K562 (cell line): ENCODE measurements around the gene EXOC2. TPM values are rescaled to one million over a fixed set of nuclear protein-coding genes. Genes with fewer than 3 reads are reported as not detected.

Experiments used
- ATAC-seq: fragments of 200-7000 bp; cut with Tn5 transposase; 3 replicates; pipeline ENCODE4 v1.9.1; 2020; ENCODE audit warnings: moderate library complexity
- BruUV-seq: library from RNA; stranded (reverse); fragments of 400-500 nt; replicated peaks from 2 replicates; lab custom pipeline; 2021; lab: Mats Ljungman, UMichigan
- CTCF ChIA-PET: fragments of 300-600 bp; formaldehyde crosslinking; extraction: SDS; loops from one replicate; lab custom pipeline; 2021; ENCODE audit warnings: low intra/inter-chr PET ratio; lab: Yijun Ruan, JAX
- POLR2A ChIA-PET: fragments of 300-600, 350-650 bp; sonication (Branson Sonifier 250); formaldehyde crosslinking; extraction: SDS; loops from one replicate; lab custom pipeline; 2021; ENCODE audit warnings: antibody characterized with exemption, inconsistent platforms; lab: Yijun Ruan, JAX
- DNase-seq, 4 experiments: peaks; one replicate each; pipeline versions ENCODE4 v3.0.0 to v3.0.0-alpha.2; 2011 to 2018; ENCODE audit warnings: low spot score in 3 of 4, mixed read lengths in 3 of 4; ENCODE audit errors: extremely low read depth in 1 of 4
- FAIRE-seq: peaks from 2 replicates; lab custom pipeline; 2011; peaks lifted over from hg19 to GRCh38; lab: Jason Lieb, UNC
- H2AFZ ChIP-seq: 2 replicates; pipeline ENCODE4 v1.6.0; 2011; ENCODE audit warnings: low read depth, low read length, control low read depth, inconsistent platforms
- H3K27ac ChIP-seq: fragments of 200-600 bp; 3 replicates; pipeline ENCODE4 v1.8.0; 2011; ENCODE audit warnings: low read depth, mild to moderate bottlenecking, control low read depth, inconsistent platforms, low read length, moderate library complexity, mixed read lengths; ENCODE audit errors: extremely low read depth
- H3K27me3 ChIP-seq, 2 experiments: fragments of 300-600 bp in 1 of 2; 2 replicates in 1 of 2; 3 replicates in 1 of 2; pipeline versions ENCODE4 v1.6.0 to v1.8.0; 2011; ENCODE audit warnings: inconsistent platforms in 2 of 2, low read length in 2 of 2, mild to moderate bottlenecking in 1 of 2, mixed read lengths in 1 of 2, moderate library complexity in 1 of 2; ENCODE audit not compliant: control insufficient read depth in 2 of 2, insufficient read depth in 2 of 2
- H3K36me3 ChIP-seq: fragments of 300-600 bp; 3 replicates; pipeline ENCODE4 v1.8.0; 2011; ENCODE audit warnings: mild to moderate bottlenecking, low read length, inconsistent platforms; ENCODE audit not compliant: control insufficient read depth, insufficient read depth
- H3K4me1 ChIP-seq, 2 experiments: fragments of 200-600 bp in 1 of 2; replicated peaks in 1 of 2; 2 replicates in 1 of 2; 3 replicates in 1 of 2; pipeline versions ENCODE4 v1.5.1 to v1.8.0; 2011; ENCODE audit warnings: inconsistent platforms in 2 of 2, low read length in 2 of 2, mild to moderate bottlenecking in 1 of 2, mixed read lengths in 1 of 2, moderate library complexity in 1 of 2; ENCODE audit not compliant: control insufficient read depth in 2 of 2, insufficient read depth in 2 of 2
- H3K4me2 ChIP-seq: 2 replicates; pipeline ENCODE4 v1.6.1; 2011; ENCODE audit warnings: low read length, control low read depth, inconsistent platforms, mixed read lengths; ENCODE audit not compliant: insufficient read depth
- H3K4me3 ChIP-seq: fragments of 200-600 bp; sonication (generic), shearing (Covaris generic); 2 replicates; pipeline ENCODE4 v1.5.1; 2016; ENCODE audit warnings: control low read depth, inconsistent platforms
- H3K79me2 ChIP-seq: fragments of 200-600 bp; 3 replicates; pipeline ENCODE4 v1.8.0; 2011; ENCODE audit warnings: low read length, inconsistent platforms; ENCODE audit not compliant: control insufficient read depth, insufficient read depth
- H3K9ac ChIP-seq, 2 experiments: 2 replicates each; pipeline versions ENCODE4 v1.6.0 to v1.6.1; 2011; ENCODE audit warnings: low read depth in 2 of 2, low read length in 2 of 2, control low read depth in 1 of 2, inconsistent platforms in 1 of 2, mild to moderate bottlenecking in 1 of 2, mixed read lengths in 1 of 2; ENCODE audit not compliant: insufficient read depth in 1 of 2
- H3K9me1 ChIP-seq: one replicate; pipeline ENCODE4 v1.6.0; 2011; ENCODE audit warnings: inconsistent platforms, mild to moderate bottlenecking, low read length, moderate library complexity; ENCODE audit not compliant: control insufficient read depth, insufficient read depth
- H3K9me3 ChIP-seq: replicated peaks from 2 replicates; pipeline ENCODE4 v1.5.1; 2011; ENCODE audit warnings: low read depth, low read length, inconsistent platforms; ENCODE audit not compliant: control insufficient read depth, insufficient read depth
- H4K20me1 ChIP-seq: replicated peaks from 2 replicates; pipeline ENCODE4 v1.6.1; 2011; ENCODE audit warnings: low read length, inconsistent platforms, mixed read lengths; ENCODE audit not compliant: control insufficient read depth, insufficient read depth
- BMI1 ChIP-seq: fragments of 150-350 bp; IDR thresholded peaks from 2 replicates; pipeline ENCODE4 v1.6.1; 2014; ENCODE audit warnings: low read length
- CHAMP1 ChIP-seq: fragments of 450-650 bp; IDR thresholded peaks from 2 replicates; pipeline ENCODE4 v1.6.1; 2016; ENCODE audit warnings: mild to moderate bottlenecking
- FOSL1 ChIP-seq: fragments of 200-800 bp; sonication (Bioruptor generic); conservative IDR thresholded peaks from 2 replicates; pipeline ENCODE4 v1.6.1; 2016; ENCODE audit warnings: missing genetic modification characterization, missing compliant biosample characterization
- MAFG ChIP-seq: fragments of 450-650 bp; conservative IDR thresholded peaks from 2 replicates; pipeline ENCODE4 v1.6.1; 2016; ENCODE audit warnings: missing genetic modification characterization, missing compliant biosample characterization
- MCM7 ChIP-seq, 2 experiments: fragments of 450-650 bp; IDR thresholded peaks; 2 replicates each; pipeline ENCODE4 v1.6.1; 2016 to 2018
- NCOA2 ChIP-seq, 2 experiments: fragments of 450-650 bp; IDR thresholded peaks; 2 replicates each; pipeline ENCODE4 v1.6.1; 2018; ENCODE audit warnings: mild to moderate bottlenecking in 2 of 2, moderate library complexity in 1 of 2; ENCODE audit not compliant: partially characterized antibody in 2 of 2
- TRIM28 ChIP-seq: fragments of 450-650 bp; IDR thresholded peaks from 2 replicates; pipeline ENCODE4 v1.6.1; 2017
- ZBTB26 ChIP-seq: fragments of 450-650 bp; formaldehyde crosslinking; IDR thresholded peaks from 2 replicates; pipeline ENCODE4 v1.4.0; 2022; ENCODE audit warnings: missing genetic modification characterization
- ZNF717 ChIP-seq: fragments of 250-450 bp; sonication (Bioruptor Pico); IDR thresholded peaks from 2 replicates; pipeline ENCODE4 v1.5.0; 2021
- WGBS: fragments of 100-300 bp; shearing (Covaris generic); methylation state at CpG from one replicate; pipeline ENCODE4 v1.1.6; 2016; ENCODE audit warnings: low coverage, mixed read lengths; ENCODE audit not compliant: insufficient coverage; ENCODE audit errors: missing lambda C conversion rate; 5-methylcytosine and 5-hydroxymethylcytosine counted together
- in situ Hi-C: fragments of 300-500 bp; cut with MboI; formaldehyde crosslinking; loops from 4 replicates; pipeline ENCODE4 v1.15.0; 2018; ENCODE audit warnings: inconsistent platforms, mixed read lengths
- intact Hi-C: fragments of 100-400 bp; cut with micrococcal nuclease; formaldehyde crosslinking; loops from 2 replicates; pipeline ENCODE4 v1.14.2; 2022
- polyA plus RNA-seq, 8 experiments: library from polyadenylated mRNA; depleted of rRNA in 4 of 8; stranded (reverse) in 5 of 8; unstranded in 3 of 8; fragments of >200 nt; fragmentation: Nextera tagmentation in 2 of 8; fragmentation: Illumina TruSeq in 1 of 8; extraction: Ambion mirVana in 2 of 8; extraction: Trizol in 1 of 8; gene quantifications; 2 replicates each; pipeline versions ENCODE4 v1.2.1 to v1.2.3, GENCODE V29; 2011 to 2014; ENCODE audit warnings: inconsistent platforms in 1 of 8, missing spikeins in 1 of 8
- total RNA-seq, 7 experiments: library from RNA; depleted of rRNA in 6 of 7; stranded (reverse); fragments of >200 nt in 6 of 7; fragmentation: Illumina TruSeq in 2 of 7; extraction: Trizol in 2 of 7; gene quantifications; 2 replicates each; pipeline versions ENCODE4 v1.2.1 to v1.2.3, GENCODE V29; 2011 to 2021; ENCODE audit warnings: low replicate concordance in 1 of 7

EXOC2 gene
- total and polyA plus RNA-seq, 9 of the 15 experiments (the other 6 are each of a cell fraction or from before 2014, with no cell fraction given), result 12.2 to 30.2 (median 24.2) TPM

- Histone ChIP-seq H3K4me3 (no peak overlapping the region), H3K9me3 (no peaks in the 10 kb centered on the region), H3K4me2 (no peak overlapping the region; the same call in 1 of the 2 replicates), H3K9ac (no peak overlapping the region), H2AFZ (no peak overlapping the region; the same call in 1 of the 2 replicates), H3K36me3 (no peaks in the 10 kb centered on the region), H3K79me2 (no peaks in the 10 kb centered on the region), H3K9me1 (no peaks in the 10 kb centered on the region), H3K27me3 (peaks cover 21 to 79% of the 10 kb centered on the region in 2 experiments), H3K4me1 (peaks cover 0 to 6% of the 10 kb centered on the region in 2 experiments; a peak in 1 of 5 replicates), H3K27ac (no peak overlapping the region), H4K20me1 (no peaks in the 10 kb centered on the region)
- ChIA-PET CTCF (no interaction called here), POLR2A (no interaction called here)
- 5% methylated on average over 12 of the region's 12 CpGs for WGBS
- TF ChIP-seq BMI1, result no peak
- TF ChIP-seq FOSL1, result no peak
- TF ChIP-seq MCM7 (IDR thresholded peaks at IDR 0.05), result no peak
- no peak for TF ChIP-seq NCOA2 (IDR thresholded peaks at IDR 0.05; ENCODE audit: partially characterized antibody in 2 of 2)
- TF ChIP-seq ZBTB26 (CRISPR knock-in tag), result no peak
- no peak for TF ChIP-seq ZNF717 (CRISPR knock-in tag)
- no peak for TF ChIP-seq TRIM28
- no peak for TF ChIP-seq CHAMP1
- no peak for TF ChIP-seq MAFG
- ATAC-seq (no peak), DNase-seq (no peak), FAIRE-seq (no peak)
- intact Hi-C loops, result no loop called here
- in situ Hi-C loops, result no loop called here
- BruUV-seq, result no TSS peak
These were observed 241.6 kb downstream of the EXOC2 start for GRCh38 chr6:451336-451735.
